HTERT RPE-1 (cell line): ENCODE measurements around the gene MAML2.

ENCODE experiments used
- in situ Hi-C: fragments of 300-500 bp; cut with MboI; formaldehyde crosslinking; loops from 4 replicates; pipeline ENCODE4 v1.14.3; 2020; ENCODE audit warnings: low sequenced_read_pairs

MAML2 gene

DNA sequence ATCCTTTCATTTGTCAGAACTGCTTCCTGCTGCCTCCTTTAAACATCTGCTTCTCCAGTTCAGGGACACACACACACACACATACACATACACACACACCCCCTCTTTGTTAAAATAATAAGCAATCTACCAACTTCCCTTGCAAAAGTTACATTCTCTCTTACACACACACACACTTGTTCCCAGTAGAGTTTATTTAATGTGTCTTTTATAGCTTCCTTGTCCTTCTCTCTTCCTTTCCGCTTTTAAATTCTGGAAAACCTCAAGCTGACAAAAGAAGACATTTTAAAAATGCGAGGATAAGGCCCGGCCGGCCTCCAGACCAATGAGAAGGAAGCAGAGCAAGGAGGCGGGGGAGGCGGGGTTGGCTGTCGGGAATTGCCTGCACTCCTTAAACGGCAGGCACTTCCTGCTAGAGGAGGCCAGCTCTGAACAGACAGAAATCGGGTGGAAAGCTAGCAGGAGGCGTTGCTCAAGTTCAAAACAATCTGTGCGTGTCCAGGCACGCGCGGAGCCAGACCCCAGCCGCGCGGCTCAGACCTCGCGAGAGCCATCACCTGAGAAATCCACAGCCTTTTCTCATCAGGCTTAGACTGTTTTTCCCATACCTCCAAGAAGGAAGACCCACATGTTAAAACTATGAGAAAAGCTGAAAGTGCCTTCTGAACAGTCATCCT, 99.9 kb downstream of the MAML2 start:
- in situ Hi-C loops, result no loop called here

GRCh38 chr11:96242191-96242847, 100.7 kb downstream of the MAML2 start:
- in situ Hi-C loops, result no loop called here

DNA sequence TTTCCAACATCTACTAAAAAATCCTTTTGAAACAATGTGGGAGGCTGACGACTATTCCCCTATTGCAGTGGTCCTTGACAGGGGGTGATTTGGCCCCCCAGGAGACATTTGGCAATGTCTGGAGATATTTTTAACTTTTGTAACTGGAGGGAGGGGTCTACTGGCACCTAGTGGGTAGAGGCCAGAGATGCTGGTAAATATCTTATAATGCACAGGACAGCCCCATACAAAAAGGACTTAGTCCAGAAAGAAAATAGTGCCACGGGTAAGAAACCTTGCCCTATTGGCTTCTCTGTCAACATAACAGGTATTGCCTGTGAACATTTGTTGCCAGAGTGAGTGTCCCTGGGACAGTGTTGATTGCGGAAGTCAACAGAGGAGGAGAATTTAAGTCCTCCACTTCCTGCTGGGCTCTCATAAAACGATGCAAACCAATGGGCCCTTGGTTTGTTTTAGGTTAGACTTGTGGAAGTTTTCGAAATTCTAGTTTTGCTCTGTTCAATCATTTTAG, 101.6 kb downstream of the MAML2 start:
- in situ Hi-C loops, result no loop called here

GRCh38 chr11:96238563-96239135, 104.3 kb downstream of the MAML2 start:
- in situ Hi-C loops, result no loop called here

- in situ Hi-C loops, result no loop called here
Observed at GRCh38 chr11:96237766-96238266, 105.2 kb downstream of the MAML2 start.

GRCh38 chr11:96235751-96236150, 107.2 kb downstream of the MAML2 start:
- in situ Hi-C loops, result no loop called here

DNA sequence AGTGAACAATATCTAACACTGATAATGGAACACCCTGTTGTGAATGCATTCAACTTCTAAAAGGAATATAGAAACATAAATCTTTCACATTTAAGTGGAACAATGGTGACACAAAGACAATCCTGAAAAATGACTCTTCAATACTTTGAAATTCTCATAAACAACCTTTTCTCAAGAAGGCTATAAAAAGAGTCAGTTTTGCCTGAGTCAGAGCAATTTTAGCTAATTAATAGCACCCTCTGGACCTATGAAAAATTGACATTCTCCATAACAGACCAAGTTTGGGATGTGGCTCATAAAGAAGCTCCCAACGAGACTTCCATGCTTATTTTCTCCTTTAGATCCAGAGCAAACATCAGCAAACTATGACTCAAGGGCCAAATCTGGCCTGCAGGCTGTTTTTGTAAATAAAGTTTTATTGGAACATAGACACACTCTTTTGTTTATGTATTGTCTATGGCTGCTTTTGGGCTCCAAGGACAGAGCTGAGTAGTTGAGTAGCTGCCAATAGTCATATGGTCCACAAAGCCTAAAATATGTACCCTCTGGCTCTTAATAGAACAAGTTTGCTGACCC, 108.0 kb downstream of the MAML2 start:
- in situ Hi-C loops, result no loop called here

- in situ Hi-C loops, result no loop called here
Observed at GRCh38 chr11:96232132-96232531, 110.9 kb downstream of the MAML2 start.

DNA sequence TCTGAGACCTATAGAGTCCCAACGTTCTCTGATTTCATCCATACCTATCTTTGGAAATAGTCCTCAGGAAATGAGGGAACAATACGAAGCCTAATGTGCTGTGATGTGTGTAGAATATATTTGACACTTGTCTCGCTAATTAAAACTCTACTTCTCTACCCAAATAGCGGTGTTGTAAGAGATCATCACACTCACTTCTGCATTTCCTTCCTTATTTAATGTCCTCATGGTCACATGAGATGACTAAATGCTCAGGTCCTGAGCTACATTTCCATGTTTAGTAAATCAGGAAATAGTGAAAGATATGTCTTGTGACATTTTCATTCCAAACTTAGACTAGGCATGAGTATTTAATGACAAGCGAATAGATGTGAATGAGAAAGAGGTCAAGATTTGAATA, 112.3 kb downstream of the MAML2 start:
- in situ Hi-C loops, result no loop called here

- in situ Hi-C loops, result no loop called here
Observed at GRCh38 chr11:96229354-96229977, 113.5 kb downstream of the MAML2 start.

GRCh38 chr11:96228910-96229309, 114.1 kb downstream of the MAML2 start:
- in situ Hi-C loops, result no loop called here

GRCh38 chr11:96228473-96228891, 114.5 kb downstream of the MAML2 start:
- in situ Hi-C loops, result no loop called here

GRCh38 chr11:96227244-96227643, 115.8 kb downstream of the MAML2 start:
- in situ Hi-C loops, result no loop called here

DNA sequence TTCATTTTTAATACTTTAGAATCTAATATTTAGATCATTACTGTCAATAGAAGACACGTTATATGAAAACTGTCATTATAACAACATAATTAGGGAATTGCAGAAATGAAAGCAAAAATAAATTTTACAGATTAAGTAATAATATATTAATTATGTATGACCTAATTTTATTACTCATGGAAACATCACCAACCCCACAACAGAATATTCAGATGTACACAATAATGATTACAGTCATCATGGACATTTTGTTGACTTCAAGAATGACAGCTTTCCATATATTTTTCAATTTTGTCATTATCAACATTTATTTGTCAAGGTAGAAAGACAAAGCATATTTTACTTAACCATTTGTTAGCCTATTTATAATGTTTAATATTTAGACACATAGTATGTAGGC, 119.9 kb downstream of the MAML2 start:
- in situ Hi-C loops, result no loop called here

GRCh38 chr11:96222102-96222501, 120.9 kb downstream of the MAML2 start:
- in situ Hi-C loops, result no loop called here

DNA sequence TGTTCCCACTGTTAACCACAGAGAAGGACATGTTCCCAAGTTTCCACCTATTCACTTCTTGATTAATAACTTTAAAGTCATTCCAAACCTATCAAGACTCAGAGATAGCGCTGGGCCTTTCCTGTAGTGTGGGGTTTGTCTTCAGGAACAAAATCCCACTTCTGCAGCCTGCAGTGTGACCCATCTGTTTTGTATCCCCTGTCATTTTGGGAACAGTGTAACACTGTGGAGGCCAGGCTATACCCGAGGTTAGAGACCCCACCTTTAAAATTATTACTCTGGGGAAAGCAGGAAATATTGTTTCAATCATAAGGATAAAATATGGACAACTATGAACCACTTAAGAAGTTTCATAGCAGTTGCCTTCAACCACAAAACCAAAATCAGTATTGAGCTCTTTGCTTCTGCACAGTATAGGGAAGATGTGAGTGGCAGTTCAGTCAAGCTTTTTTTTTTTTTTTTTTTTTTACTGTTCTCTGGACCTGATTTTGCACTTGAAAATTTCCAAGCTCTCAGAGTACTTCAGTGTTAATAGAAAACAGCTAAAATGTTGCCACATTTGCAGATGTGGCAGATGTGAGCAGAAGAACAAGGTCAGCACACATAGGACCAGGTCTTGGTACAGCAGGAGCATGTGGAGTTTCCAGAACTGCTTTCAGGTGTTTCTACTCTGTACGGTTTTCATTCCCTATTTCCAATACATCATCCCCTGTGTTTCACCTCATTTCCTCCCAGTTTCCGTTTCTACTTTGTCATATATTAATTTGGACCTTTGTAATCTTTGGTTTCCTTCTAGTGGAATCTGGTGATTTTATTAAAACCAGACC, 121.5 kb downstream of the MAML2 start:
- in situ Hi-C loops, result no loop called here

GRCh38 chr11:96219981-96220623, 122.9 kb downstream of the MAML2 start:
- in situ Hi-C loops, result no loop called here

DNA sequence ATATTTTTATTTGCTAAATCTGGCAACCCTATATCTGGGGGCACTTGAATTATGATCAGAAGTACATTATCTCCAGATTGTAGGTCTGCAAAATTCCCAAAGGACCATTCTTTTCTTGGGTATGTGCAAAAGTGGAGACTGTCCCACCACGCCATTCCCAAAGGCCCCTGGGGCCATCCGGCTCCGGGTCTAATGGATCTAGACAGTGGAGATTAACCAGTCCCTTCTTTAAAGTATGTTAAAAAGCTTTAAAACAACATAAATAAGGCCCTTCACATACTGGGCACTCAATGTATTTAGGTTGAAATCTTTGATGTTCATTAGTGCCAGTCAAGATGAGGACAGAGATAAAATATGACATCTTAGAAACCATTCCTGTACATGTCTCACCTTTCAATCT, 124.1 kb downstream of the MAML2 start:
- in situ Hi-C loops, result no loop called here

DNA sequence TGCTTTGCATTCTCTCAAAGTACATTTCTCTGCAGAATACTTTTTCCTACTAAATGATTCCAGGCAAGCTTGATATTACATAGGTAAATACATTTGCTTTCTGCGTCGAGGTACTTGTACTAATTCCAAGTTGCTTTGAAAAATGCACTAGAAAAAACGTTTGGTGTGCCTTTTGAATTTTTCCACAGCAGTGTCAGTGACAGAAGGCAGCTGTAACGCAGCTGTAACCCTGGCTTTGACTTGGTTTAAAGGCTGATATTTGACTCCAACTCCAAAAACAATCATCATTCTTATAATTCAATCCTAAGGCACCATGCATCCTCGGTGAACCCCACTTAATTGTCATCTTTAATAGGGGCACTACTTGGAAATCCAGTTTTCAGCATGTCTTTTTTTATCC, 125.0 kb downstream of the MAML2 start:
- in situ Hi-C loops, result no loop called here

DNA sequence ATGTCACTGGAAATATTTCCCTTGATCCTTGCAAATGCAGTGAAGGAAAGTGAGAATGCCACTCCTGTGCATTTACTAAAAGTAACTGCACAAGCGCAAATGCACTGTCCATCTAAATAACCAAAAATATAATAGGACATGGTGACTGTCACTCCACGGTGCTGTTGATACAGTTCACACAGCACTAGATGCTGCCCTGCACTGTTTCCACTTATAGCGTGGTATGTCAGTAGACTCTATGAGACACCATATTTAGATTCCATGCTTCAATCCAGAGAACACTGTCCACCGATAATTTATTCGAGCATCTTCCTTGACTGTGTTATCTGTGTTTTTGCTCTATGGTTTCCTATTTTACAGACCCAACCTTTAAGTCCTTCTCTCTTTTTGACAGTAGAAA, 125.8 kb downstream of the MAML2 start:
- in situ Hi-C loops, result no loop called here
